Prostate gland (tissue), 2 donors: ENCODE data around the gene NSD1. TPM values are rescaled to one million over a fixed set of nuclear protein-coding genes. Genes with fewer than 3 reads are reported as not detected.
A peak's percentile ranks its signal among the peaks of the same experiment; 100 is the strongest.
"Not testable (repeated sequence)": the region's sequence is repeated elsewhere in the genome, so short reads cannot be mapped to it uniquely, and the experiment has no call there.

Source experiments
- DNase-seq: peaks from one replicate; pipeline ENCODE4 v3.0.0-alpha.2; 2019; ENCODE audit warnings: low spot score
- H3K27ac ChIP-seq, 2 donors: fragments of 200-600 bp; sonication (generic); 2 replicates each; pipeline ENCODE4 v1.5.1; 2017 to 2019
- H3K27me3 ChIP-seq: fragments of 200-600 bp; sonication (generic); replicated peaks from 2 replicates; pipeline ENCODE4 v1.5.1; 2019; ENCODE audit not compliant: insufficient read depth
- H3K36me3 ChIP-seq, 2 donors: fragments of 200-600 bp; sonication (generic); 1 replicate in 1 of 2; 2 replicates in 1 of 2; pipeline versions ENCODE4 v1.5.1 to v1.8.1; 2017 to 2019
- H3K4me1 ChIP-seq: fragments of 200-600 bp; sonication (generic); replicated peaks from 2 replicates; pipeline ENCODE4 v1.5.1; 2019
- H3K4me3 ChIP-seq, 2 donors: fragments of 200-600 bp; sonication (generic); 2 replicates each; pipeline ENCODE4 v1.5.1; 2017 to 2019
- H3K9me3 ChIP-seq: fragments of 200-600 bp; sonication (generic); 2 replicates; pipeline ENCODE4 v1.5.1; 2017
- CTCF ChIP-seq, 4 experiments: fragments of 200-600 bp in 2 of 4; fragments of 450-650 bp in 2 of 4; sonication (generic) in 2 of 4; IDR thresholded peaks; 1 replicate in 3 of 4; 2 replicates in 1 of 4; pipeline ENCODE4 v1.5.1; 2016 to 2019; ENCODE audit warnings: antibody characterized with exemption in 4 of 4, mild to moderate bottlenecking in 2 of 4, moderate library complexity in 2 of 4
- POLR2A ChIP-seq: fragments of 450-650 bp; IDR thresholded peaks from one replicate; pipeline ENCODE4 v1.6.1; 2016; ENCODE audit warnings: antibody characterized with exemption, mild to moderate bottlenecking
- POLR2AphosphoS5 ChIP-seq: sonication (generic); formaldehyde crosslinking; IDR thresholded peaks from one replicate; pipeline ENCODE4 v1.6.1; 2017; ENCODE audit warnings: antibody characterized with exemption
- WGBS: methylation state at CpG from one replicate; pipeline ENCODE4 v1.1.5; 2018; 5-methylcytosine and 5-hydroxymethylcytosine counted together
- intact Hi-C: fragments of 100-400 bp; cut with DNase I; formaldehyde crosslinking; loops from one replicate; pipeline ENCODE4 v1.14.2; 2022
- total RNA-seq, 2 donors: library from RNA; depleted of rRNA; stranded (reverse); fragments of >200 nt; gene quantifications; one replicate each; pipeline ENCODE4 v1.1.0, GENCODE V29; 2016

The NSD1 gene
- total RNA-seq, 2 donors from 2014 or later, result 37.2 to 53.9 TPM

DNA sequence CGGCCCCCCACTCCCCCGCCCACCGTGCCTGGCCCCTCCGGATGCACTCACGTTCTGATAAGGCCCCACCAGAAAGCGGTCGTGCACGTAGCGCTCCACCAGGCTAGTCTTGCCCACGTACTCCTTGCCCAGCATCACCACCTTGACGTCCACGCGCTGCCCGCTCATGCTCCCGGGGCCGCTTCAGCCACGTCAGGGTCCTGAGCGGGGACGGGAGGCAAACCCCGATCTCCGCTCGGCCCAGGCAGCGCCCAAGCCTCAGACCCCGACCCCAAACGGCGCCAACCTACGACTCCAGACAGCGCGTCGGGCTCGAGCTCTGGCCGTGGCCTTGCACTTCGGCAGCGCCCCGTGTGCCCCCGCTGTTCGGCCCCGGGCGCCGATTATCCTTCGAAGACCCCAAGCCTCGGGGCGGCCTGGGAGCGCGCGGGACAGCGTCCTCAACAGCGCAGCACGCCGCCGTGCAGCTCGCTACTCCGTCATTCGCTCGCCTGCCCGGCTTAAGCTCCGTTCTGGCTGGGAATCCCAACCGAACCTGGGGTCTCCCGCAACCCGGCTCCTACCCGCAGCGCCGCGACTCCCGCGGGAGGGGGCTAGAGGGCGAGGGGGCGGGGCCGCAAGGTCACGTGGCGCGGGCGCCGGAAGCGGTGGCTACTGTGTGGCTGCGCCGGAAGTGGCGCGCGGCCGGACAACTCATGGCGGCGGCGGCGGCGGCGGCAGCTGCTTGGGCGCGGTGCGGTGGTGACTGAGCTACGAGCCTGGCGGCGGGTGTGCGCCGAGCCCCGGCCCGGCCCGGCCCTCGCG, 169.8 kb downstream of the NSD1 start, which contains the start of the genes PRELID1 and RAB24:
Gene PRELID1, plus strand, starts transcription at position 679 of the 804 bp plus-strand sequence. CDS start 187 bp downstream, outside the sequence.
Gene RAB24, minus strand, starts transcription at position 599 of the 804 bp plus-strand sequence. Its CDS starts 431 bp downstream, at position 168.
- no peaks in the 10 kb centered on the region for H3K9me3 ChIP-seq
- H3K4me1 ChIP-seq, result peaks cover 19% of the 10 kb centered on the region
- peak within 1 kb of the TSS; percentile 89 to 96 for H3K4me3 ChIP-seq
- H3K36me3 ChIP-seq, result peaks cover 0 to 3% of the 10 kb centered on the region in 2 donors
- DNase-seq, result peak; percentile 86
- TF ChIP-seq POLR2AphosphoS5, result peak; percentile 79
- TF ChIP-seq POLR2A, result peak; percentile 73
- TF ChIP-seq CTCF (IDR thresholded peaks at IDR 0.05), result peak in 3 of 4 experiments; percentile 45 to 47 (median 45)
- peak within 1 kb of the TSS; percentile 83 to 84 for H3K27ac ChIP-seq
- no peaks in the 10 kb centered on the region for H3K27me3 ChIP-seq
- intact Hi-C loops, result no loop called here
- 0% methylated on average over 39 of the region's 100 CpGs for WGBS

GRCh38 chr5:177303925-177304391, 170.4 kb downstream of the NSD1 start:
- Histone ChIP-seq H3K36me3 (peaks cover 0 to 3% of the 10 kb centered on the region in 2 donors), H3K27me3 (no peaks in the 10 kb centered on the region), H3K9me3 (no peaks in the 10 kb centered on the region), H3K4me1 (peaks cover 19% of the 10 kb centered on the region), H3K4me3 (peak overlapping the region; percentile 89 to 96), H3K27ac (peak overlapping the region; percentile 83 to 84)
- DNase-seq, result no peak
- WGBS, result 7% methylated on average over 21 of the region's 25 CpGs
- intact Hi-C loops, result no loop called here
- TF ChIP-seq POLR2A (no peak), CTCF (IDR thresholded peaks at IDR 0.05) (no peak), POLR2AphosphoS5 (no peak)

GRCh38 chr5:177304392-177305119, 171.0 kb downstream of the NSD1 start:
- 34% methylated on average over 18 of the region's 19 CpGs for WGBS
- H3K4me3 ChIP-seq, result peak overlapping the region; percentile 89 to 96
- H3K27ac ChIP-seq, result peak overlapping the region; percentile 83 to 84
- DNase-seq, result no peak
- peaks cover 19% of the 10 kb centered on the region for H3K4me1 ChIP-seq
- no peaks in the 10 kb centered on the region for H3K27me3 ChIP-seq
- H3K9me3 ChIP-seq, result no peaks in the 10 kb centered on the region
- peaks cover 0 to 3% of the 10 kb centered on the region in 2 donors for H3K36me3 ChIP-seq
- TF ChIP-seq CTCF (IDR thresholded peaks at IDR 0.05) (no peak), POLR2AphosphoS5 (no peak), POLR2A (no peak)
- intact Hi-C loops, result loop anchor here (5.0 kb wide), 1 partner anchor 192 kb away; no protein-coding TSS in a partner anchor

DNA sequence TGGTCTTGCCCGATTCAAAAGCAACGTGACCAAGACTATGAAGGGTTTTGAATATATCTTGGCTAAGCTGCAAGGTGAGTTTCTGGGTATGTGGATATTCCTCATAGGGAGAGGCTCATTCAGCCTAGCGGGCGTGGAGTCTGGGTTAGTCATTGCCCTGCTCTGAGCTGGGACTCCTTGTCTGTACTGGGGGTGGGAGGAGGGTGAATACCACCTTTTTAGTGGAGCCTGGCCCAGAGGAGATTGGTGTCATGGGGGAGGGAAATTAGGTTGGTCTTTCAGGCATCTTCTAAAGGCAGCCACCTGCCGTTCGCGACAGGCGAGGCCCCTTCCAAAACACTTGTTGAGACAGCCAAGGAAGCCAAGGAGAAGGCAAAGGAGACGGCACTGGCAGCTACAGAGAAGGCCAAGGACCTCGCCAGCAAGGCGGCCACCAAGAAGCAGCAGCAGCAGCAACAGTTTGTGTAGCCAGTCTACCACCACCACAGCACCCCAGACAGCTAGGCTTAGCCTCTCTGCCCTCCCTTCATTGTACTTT, 172.6 kb downstream of the NSD1 start:
- 84% methylated on average over 11 of the region's 11 CpGs for WGBS
- intact Hi-C loops, result loop anchor here (5.0 kb wide), 1 partner anchor 194 kb away; no protein-coding TSS in a partner anchor
- H3K9me3 ChIP-seq, DNase-seq, H3K27ac ChIP-seq, H3K4me3 ChIP-seq, H3K36me3 ChIP-seq, H3K27me3 ChIP-seq: not testable (repeated sequence)
- H3K4me1 ChIP-seq, result peaks cover 18% of the 10 kb centered on the region
